NCI-H446 (cell line): ENCODE results near the gene ZBTB21.

Experiments used
- DNase-seq, 2 experiments: peaks; one replicate each; lab custom pipeline; 2025; lab: John Stamatoyannopoulos, UW

ZBTB21 gene

DNA sequence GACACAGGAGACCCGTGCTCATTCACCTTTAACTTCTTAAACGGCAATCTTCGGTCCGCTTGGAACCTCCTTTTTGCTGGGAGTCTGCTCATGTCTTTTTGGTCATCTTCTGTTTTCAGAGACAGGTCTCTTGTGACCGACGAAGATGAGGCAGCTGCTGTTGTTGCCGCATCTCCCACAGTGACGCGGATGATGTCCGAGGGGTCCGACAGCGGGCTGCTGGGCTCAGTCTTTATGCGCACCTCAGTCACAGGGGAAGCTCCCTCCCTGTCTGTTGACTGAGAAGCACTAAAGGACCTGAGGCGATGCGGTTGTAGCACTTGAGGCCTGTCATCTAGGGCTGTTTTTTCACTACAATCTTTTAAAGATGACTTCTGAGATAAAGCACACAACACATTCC lies 17.6 kb downstream of the ZBTB21 start:
- no peak for DNase-seq

DNA sequence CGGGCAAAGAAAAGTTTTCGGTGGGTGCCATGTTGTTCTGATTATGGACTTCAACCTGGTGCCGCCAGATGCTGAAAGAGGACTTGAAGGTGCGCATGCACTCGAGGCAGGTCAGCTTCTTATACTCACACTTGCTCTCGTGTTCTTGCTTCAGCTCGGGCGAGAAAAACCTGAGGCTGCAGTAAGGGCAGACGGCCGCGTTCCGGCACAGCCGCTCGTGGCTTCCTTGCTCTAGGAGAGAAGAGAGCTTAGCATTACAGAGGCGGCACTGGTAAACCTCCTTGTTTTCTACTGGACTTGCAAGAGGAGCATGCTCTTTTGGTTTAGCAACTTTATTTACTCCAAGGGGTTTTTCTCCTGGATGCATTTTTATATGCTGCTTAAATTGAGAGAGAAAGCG lies 18.5 kb downstream of the ZBTB21 start:
- DNase-seq: no peak

DNA sequence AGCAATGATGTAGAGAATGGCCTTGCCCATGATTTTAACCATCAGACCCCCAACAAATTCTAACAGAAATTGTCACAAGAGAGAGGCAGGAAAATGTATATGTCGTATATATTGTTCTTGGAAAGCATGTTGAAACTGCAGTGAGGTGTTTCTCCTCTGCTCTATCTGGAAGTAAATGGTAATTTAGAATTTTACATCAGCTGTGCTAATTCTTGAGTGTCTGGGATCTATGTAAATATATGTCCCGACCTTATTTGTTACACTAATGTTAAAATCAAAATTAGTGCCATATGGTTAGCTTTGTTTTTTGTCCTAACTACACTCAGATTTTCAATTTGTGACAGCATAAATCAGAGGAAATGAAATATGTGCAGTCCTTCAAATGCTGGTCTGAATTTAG lies 20.5 kb downstream of the ZBTB21 start:
- DNase-seq: no peak

DNA sequence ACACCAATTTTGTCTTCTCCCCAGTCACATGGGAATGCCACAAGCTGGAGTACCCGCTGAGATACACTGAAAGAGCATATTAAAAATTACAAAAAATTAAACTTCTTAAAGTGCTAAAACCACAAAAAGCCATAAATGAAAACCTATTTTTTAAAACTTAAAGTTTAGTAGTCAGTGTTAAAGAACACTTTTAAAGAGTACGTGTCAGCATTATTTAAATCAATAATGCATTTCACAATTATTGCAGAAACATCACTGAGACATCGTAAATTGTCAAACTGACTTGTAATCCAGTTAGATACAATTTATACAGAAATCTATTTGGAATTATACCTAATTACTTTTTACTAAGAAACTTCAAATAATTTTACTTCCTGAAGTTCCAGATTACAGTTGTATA lies 22.9 kb downstream of the ZBTB21 start:
- no peak for DNase-seq

DNA sequence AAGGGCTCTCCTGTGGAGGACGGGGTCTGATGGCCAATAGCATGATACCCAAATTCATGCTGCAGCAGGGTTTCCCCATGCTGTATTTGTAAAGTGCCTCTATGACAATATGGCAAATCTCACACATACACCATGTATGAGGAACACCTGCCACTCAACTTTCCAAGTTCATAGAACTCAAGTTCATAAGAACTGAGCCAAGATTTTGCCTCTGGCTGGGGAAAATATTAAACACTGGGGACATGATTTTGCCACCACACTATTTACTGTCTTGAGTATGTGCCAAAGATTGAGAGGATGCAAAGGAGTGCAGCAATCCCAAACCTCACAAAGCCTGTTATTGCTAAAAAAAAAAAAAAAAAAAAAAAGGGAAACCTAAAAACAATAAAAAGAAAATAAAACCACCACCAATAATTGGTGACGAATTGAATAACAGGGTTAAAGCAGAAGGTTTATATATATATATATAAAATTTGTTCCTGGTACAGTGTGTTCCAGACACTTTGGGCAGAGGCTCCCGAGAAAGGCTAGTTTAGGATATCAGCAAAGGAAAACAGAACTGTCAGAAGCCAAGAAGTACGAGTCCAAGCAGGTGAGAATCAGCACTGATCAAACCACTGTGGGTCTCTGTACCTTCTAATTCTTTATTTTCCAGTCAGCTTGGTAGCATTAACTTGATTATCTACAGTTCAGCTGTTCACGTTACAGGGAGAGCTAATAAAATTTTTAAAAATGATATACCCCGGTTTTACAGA lies 24.3 kb downstream of the ZBTB21 start:
- DNase-seq: no peak

DNA sequence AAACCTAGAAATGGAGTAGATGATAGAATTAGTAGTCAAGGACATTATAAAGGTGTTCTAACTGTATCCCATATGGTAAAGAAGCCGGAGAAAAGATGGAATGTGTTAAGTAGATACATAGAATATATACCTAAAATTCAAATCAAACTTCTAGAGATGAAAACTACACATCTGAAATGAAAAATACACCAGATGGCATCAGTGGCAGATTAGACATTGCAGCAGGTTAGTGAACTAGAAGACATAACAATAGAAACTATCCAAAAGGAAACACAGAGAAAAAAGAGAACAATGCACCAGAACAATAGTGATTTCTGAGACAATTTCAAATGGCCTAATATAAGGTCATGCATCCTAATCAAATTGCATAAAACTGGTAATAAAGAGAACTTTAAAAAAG lies 26.9 kb downstream of the ZBTB21 start:
- DNase-seq: no peak

DNA sequence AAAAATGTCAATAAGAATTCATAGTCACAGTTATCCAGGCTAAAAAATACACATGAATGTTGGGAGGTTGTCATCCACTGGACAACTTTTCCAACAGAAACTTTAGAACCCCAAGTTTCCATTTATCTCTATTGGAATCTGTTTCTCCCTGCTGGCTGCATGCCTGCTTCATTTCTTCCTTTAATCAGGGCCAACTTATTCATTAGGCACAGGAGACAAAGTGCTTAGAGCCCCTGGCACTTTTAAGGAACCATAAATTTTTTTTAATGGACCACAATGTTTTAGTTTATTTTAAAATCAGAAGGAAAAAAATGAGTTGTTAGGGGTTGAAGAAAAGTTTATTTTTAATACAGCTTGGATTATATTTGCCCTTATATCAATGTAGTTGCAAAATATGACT lies 29.6 kb downstream of the ZBTB21 start:
- no peak for DNase-seq

DNA sequence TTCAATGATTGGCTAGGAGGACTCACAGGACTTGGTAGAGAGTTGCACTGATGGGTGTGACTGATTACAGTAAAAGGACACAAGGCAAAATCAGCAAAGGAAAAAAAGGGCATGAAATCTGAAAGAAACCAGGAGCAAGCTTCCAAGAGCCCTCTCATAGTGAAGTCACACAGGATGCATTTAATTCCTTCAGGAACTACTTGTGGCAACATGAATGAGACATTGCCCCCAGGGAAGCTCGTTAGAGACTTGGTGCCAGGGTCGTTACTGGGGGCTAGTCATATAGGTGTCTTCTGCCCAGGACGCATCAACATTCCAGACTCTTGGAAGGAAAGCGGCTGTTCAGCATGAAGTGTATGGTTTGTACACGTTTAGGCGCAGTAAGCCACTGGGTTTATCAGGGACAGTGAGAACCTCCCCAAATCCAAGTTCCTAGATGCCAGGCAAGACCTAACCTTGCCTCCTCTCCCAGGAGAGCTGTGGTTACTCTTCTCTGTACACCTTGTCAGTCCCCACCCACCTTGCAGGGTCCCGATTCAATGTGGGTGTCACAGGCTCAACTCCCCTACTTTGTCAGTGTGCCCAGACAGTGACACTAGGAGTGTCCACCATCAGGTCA lies 30.3 kb downstream of the ZBTB21 start:
- no peak for DNase-seq

DNA sequence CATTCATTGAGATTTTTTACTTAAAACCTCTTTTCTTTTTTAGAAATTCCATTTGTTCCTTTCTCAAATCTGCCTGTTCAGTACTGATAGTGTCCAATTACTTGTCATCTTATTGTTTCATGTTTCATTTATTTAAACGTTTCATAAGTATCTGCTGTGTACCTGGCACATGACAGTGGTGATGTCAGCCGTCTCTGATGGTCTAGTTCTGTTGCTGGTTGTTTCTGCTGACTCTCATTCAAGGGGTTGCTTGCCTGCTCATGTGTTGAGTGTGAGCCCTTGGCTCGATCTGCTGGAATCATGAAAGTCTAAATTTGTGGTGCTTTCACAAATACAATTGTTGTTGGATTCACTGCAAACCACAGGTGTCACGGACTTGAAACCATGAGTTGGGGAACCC lies 30.8 kb downstream of the ZBTB21 start:
- DNase-seq: no peak

DNA sequence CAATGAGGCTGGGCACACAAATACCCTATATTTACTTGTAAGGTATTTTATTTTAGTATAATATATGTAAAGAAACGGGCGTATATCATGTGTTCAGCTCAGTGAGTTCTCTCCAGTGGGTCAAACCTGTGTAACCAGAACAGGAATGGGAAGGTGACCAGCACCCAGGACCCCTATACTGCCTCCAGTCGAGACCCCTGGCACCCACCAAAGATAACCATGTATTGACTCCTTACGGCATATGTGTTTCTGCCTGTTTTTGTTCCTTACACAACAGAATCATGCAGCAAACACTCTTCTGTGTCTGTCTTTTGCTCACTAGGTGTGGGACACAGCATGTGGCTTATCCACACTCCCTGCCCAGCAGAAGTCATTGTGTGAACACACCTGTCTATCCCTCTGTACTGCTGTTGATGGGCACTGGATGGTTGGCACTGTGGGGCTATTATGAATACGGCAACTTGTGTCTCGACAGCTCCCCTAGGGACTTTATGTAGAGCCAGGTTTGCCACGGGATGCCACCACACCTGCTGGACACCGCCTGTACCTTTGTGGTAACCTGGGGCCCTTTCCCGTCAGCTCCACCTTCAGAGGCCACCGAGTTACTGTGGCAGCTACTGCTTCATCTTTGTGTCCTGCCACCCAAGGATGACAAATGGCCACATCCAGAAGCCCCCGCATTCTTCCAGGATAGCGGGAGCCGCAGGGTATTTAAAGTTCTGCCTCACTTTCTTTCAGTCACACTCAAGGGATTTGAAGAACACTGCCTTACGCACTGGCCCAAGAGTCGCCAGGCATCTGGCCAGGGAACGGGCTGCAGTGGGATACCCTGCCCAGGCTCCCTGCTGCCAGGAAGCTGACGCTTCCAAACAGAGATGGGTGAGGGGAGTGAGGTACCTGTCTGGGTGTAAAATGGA lies 32.9 kb downstream of the ZBTB21 start:
- DNase-seq: no peak

DNA sequence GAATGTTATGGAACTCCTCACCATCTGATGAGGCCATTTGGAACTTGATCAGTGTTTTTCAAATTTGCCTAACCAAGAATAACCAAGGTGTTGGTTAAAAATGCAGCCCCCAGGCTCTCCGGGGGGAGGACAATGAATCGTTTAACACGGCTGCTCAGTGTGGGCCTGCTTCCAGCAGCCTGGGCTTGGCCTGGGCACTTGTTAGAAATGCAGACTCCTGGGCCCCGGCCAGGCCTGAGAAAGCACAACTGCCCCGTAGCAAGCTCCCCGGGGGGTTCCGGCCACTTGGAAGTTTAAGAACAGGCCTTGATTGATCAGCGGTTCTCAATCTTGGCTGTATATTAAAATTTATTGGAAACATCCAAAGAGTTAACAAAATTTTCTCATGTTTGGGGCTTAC lies 33.5 kb downstream of the ZBTB21 start:
- no peak for DNase-seq

DNA sequence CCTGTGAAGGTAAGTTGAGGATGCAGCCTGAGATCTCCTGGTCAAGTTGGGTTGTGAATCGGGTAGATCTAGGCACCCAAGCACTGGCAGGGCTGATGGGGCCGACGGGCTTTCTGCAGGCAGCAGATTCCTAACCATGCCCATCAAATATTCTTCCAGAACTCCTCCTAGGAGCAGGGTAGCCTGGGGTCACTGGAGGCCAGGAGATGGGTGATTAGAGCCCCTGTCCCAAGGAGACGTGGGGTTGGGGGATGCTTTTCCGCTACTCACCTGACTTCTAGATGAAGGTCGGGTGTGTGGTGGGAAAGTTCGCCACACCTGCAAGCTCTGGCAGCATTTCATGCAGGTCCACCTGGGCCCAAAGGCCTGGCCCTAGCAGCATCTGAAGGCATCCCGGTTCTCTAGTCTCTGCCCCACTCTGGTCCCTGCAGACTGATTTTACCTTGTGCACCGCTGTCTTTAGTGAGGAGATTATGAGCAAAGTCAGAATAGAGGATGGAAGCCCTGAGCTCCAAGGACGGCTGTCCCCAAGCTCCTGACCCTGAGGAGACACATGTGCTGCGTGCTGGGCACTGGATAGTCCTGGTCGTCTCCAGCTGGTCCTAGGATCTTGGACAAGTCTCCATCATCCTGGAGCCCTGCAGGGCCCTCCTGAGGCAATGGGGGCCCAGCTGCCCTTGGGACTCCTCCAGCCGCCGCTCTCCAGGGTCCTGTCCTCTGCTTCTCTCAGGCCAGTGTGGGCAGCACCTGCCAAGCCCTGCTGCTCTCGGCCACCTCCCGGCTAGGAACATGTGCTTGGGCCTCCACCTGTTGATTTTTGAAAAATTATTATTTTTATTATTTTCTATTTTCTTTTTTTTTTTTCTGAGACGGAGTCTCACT lies 34.5 kb downstream of the ZBTB21 start:
- DNase-seq: no peak

DNA sequence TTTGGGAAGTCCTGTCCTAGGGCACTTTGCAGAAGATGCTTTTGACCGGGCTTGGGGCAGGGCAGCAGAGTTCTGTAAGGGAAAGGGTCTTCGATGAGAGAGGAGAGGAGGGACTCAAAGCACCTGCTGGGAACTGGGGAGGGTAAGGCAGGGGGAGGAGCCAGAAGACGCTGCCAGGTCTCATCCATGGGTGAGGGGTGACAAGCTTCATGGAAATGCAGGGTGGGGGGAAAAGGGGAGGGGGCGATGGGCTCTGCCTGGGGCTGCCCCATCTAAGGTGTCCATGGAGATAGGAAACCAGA lies 35.5 kb downstream of the ZBTB21 start:
- no peak for DNase-seq

DNA sequence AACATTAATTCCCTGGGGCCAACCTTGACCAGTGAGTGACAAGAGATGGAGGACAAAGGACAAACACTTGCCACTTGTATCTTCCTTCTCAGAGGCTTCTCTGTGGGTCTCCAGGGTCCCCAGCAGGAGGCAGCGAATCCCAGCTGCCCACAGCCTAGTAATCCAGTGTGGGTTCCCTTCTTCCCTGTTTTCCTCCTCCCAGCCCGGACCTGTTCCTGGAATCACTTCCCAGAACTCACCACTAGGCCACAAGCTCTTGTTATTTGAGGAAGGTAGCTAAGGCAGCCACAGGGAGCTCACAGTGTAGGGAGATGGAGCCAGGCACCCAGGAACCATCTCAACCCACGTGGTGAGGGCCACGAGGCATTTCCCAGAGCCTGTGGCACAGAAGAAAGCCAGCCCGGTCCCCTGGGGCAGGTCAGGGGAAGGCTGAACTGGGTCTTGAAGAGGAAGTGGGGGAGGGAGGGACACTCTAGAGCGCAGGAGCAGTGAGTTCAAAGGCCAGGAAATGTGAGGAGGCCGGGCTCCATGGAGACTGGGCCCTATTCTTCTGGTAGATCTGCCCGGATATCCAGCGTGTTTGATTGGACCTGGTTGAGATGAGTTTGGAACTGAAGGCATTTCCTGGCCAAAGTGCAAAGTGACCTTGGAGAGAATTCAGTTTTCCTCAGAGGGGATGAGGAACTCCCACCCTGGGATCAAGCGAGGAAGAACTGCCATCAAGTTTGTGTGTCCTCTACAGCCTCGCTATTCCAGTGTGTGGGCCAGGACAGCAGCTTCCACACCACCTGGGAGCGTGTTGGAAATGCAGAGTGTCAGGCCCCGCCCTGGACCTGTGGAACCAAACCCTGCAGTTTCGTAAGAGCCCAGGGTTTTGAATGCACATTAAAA lies 36.1 kb downstream of the ZBTB21 start:
- DNase-seq: no peak

DNA sequence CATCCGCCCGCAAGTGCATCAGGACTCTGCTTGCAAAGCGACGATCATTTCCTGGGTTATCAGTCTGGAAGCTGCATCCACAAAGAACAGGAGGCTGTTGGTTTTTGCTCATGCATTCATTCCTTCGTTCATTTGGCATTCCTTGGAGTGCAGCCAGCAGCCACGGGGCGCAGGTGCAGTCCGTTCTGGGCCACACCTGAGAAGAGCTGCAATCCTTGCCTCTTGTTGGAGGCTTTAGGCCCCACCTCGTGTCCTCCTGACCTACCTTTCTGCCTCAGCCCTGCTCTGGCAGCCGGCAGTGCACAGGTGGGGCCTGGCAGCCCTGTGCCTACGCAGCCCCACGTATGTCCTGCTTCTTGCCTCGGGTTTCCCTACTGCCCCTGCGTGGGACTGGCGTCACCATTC lies 36.7 kb downstream of the ZBTB21 start:
- DNase-seq: no peak

DNA sequence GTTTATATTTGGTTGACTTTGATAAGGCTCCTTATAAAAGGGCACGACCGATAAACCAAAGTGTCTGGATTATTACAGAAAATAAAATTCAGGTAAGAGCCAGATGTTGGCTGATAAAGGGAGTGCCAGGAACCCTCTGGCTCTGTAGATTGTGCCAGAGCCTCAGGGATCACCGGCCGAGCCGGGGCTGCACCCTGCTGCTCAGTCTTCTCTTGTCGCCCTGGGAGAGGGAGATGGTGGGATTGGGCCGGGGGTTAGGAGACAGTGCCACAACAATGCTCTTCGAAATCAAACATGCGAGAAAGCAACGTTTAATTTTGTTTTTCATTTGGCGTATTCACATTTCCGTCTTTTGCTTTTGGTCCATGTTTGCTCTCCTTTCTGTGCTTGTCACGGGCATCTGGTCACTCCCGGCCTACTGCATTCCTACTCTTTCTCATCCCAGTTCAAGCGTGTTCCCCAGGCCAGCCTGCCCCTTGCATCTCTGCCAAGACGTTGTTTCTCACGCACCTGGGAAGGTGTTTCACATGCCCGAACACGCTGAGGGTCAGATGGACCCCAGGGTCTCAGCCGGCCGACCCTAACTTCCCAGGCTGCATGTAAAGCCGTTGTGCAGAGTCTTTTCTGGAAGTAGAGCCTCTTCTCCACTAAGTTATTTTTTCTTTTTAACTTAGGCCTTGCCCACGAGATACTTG lies 37.5 kb downstream of the ZBTB21 start:
- no peak for DNase-seq

DNA sequence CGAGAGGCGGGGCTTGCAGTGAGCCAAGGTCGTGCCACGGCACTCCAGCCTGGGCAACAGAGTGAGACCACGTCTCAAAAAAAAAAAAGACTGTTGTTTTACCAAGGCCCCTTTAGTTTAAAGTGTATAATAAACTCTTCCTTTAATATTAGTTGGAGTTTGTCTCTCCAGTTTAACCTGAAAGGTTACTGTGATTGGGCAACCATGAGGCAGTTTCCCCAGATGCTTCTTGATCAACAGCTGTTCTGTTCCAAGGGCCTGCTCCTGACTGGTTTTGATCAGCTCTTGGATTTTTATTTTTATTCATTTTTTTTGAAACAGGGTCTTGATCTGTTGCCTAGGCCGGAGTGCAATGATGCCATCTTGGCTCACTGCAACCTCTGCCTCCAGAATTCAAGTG lies 38.3 kb downstream of the ZBTB21 start:
- no peak for DNase-seq

DNA sequence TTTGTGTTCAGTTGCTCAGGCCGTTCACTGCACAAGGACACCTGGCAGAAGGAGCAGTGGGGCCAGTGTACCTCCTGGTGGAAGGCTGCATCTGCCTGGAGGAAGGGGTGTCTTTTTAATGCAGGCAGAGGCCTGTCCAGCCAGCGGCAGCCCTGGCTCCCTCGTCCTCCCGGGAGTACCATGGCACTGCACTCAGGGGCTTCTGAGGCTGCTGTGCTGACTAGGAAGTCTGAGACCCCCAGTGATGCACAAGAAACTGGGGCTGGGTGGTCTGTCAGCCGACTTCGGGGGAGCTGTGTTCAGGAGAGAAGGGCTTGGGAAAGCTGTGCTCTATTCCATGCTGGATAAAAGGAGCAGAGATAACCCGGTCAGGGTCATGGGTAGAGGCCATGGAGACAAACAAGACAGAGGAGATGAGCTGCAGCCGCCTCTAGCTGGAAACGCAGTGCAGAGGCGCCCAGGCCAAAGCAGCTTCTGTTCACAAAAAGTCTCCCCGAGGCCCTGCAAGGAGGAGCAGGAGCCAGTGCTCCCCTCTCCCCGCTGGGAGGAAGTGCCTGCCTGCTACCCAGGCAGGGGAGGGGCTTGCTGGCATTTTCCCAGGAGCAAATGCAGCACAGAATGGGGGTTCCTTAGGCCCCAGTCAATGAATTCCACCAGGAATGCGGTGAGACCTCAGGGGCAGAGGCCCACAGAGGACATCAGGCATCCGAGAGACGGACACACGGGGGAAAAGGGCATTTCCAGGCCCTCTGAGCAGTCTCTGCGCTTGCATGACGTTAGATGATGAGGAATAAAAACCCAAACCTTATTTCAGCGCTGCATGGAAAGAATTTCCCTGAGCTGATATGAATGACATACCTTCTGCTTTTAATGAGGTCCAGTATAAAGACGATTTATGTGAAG lies 39.2 kb downstream of the ZBTB21 start:
- no peak for DNase-seq

DNA sequence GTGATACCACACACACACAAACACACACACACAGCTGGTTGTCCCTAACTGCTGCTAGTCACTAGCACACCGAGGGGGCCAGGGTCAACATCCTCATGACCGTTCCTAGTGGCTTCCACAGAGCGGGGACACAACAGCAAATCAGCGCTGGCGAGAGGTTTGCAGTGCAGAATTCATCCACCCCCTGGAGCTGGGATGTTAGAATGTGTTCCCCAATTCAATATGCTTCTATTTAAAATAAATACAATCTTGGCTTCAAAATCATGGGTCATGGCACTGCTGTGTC lies 40.1 kb downstream of the ZBTB21 start:
- no peak for DNase-seq

DNA sequence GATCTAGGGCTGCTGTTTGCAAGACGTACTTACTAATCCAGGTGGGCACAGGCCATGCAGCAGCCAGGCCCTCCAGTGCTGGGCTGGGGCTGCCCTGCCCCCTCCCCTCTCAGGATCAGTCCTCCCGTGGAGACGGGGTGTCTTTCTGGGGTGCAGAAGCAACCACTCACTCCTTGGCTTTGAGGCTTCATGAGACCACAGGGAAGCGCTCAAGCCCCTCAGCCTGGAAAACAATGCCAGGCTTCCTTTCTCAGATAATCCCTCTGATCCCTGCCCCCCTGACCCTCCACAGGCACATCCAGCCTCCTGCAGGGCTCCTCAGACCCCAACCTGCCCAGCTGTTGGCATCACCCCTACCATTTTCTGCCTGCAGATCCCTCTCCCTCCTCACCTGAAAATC lies 42.5 kb downstream of the ZBTB21 start:
- DNase-seq: no peak
